CD8-positive, alpha-beta memory T cell (primary cell): ENCODE measurements around the gene C17orf67. TPM values are rescaled to one million over a fixed set of nuclear protein-coding genes. Genes with fewer than 3 reads are reported as not detected.
"Not testable (repeated sequence)": the region's sequence is repeated elsewhere in the genome, so short reads cannot be mapped to it uniquely, and the experiment has no call there.

Experiments used
- CTCF ChIA-PET: fragments of 350-600 bp; sonication (Branson Sonifier 250); formaldehyde crosslinking; loops from one replicate; lab custom pipeline; 2021; ENCODE audit warnings: antibody characterized with exemption; lab: Charles Lee
- POLR2A ChIA-PET: fragments of 350-600 bp; sonication (Branson Sonifier 250); formaldehyde crosslinking; loops from one replicate; lab custom pipeline; 2021; ENCODE audit warnings: antibody characterized with exemption; lab: Charles Lee
- DNase-seq, 5 donors: peaks; one replicate each; pipeline versions ENCODE4 v3.0.0 to v3.0.0-alpha.2; 2020 to 2022; ENCODE audit warnings: mixed read lengths in 1 of 5
- H3K27ac ChIP-seq: one replicate; pipeline ENCODE4 v1.7.0; 2013; ENCODE audit warnings: low read depth, mild to moderate bottlenecking, low read length, moderate library complexity
- H3K27me3 ChIP-seq: 2 replicates; pipeline ENCODE4 v1.7.0; 2013; ENCODE audit warnings: low read length, mild to moderate bottlenecking; ENCODE audit not compliant: insufficient read depth, poor library complexity, severe bottlenecking
- H3K36me3 ChIP-seq: 2 replicates; pipeline ENCODE4 v1.7.0; 2013; ENCODE audit warnings: mild to moderate bottlenecking, low read length, moderate library complexity; ENCODE audit not compliant: insufficient read depth
- H3K4me1 ChIP-seq: 2 replicates; pipeline ENCODE4 v1.7.0; 2013; ENCODE audit warnings: mild to moderate bottlenecking, low read length, moderate library complexity; ENCODE audit not compliant: insufficient read depth
- H3K4me3 ChIP-seq: 2 replicates; pipeline ENCODE4 v1.7.0; 2013; ENCODE audit warnings: mild to moderate bottlenecking, low read length
- H3K9me3 ChIP-seq: 2 replicates; pipeline ENCODE4 v1.7.0; 2013; ENCODE audit warnings: mild to moderate bottlenecking, low read length
- H3K27ac Mint-ChIP-seq, 8 donors: one replicate each; pipeline ENCODE4 v1.8.0; 2020 to 2021; ENCODE audit warnings: mixed read lengths in 8 of 8, mild to moderate bottlenecking in 6 of 8, inconsistent platforms in 3 of 8, moderate library complexity in 3 of 8
- H3K27me3 Mint-ChIP-seq, 2 donors: one replicate each; pipeline ENCODE4 v1.8.0; 2020 to 2021; ENCODE audit warnings: mixed read lengths in 2 of 2, mild to moderate bottlenecking in 1 of 2, moderate library complexity in 1 of 2
- H3K36me3 Mint-ChIP-seq, 3 donors: one replicate each; pipeline ENCODE4 v1.8.0; 2020 to 2021; ENCODE audit warnings: mixed read lengths in 3 of 3, inconsistent platforms in 1 of 3, mild to moderate bottlenecking in 1 of 3
- H3K4me1 Mint-ChIP-seq, 3 donors: one replicate each; pipeline ENCODE4 v1.8.0; 2020 to 2021; ENCODE audit warnings: mixed read lengths in 3 of 3, inconsistent platforms in 1 of 3, mild to moderate bottlenecking in 1 of 3
- H3K4me3 Mint-ChIP-seq, 7 donors: one replicate each; pipeline ENCODE4 v1.8.0; 2020 to 2021; ENCODE audit warnings: mixed read lengths in 7 of 7, mild to moderate bottlenecking in 6 of 7, moderate library complexity in 4 of 7, inconsistent platforms in 2 of 7
- H3K9me3 Mint-ChIP-seq, 5 donors: one replicate each; pipeline ENCODE4 v1.8.0; 2020 to 2022; ENCODE audit warnings: mixed read lengths in 5 of 5, mild to moderate bottlenecking in 3 of 5, moderate library complexity in 2 of 5, inconsistent platforms in 1 of 5
- polyA plus RNA-seq: library from polyadenylated mRNA; unstranded; fragments of 300-500 nt; fragmentation: Illumina TruSeq; gene quantifications from one replicate; pipeline ENCODE4 v1.2.3, GENCODE V29; 2021
- total RNA-seq, 2 experiments: library from RNA; stranded (reverse); gene quantifications; one replicate each; pipeline ENCODE4 v1.2.3, GENCODE V29; 2021

Gene C17orf67
- total and polyA plus RNA-seq, 3 experiments from 2014 or later, result 2.5 to 4.6 (median 3.2) TPM

DNA sequence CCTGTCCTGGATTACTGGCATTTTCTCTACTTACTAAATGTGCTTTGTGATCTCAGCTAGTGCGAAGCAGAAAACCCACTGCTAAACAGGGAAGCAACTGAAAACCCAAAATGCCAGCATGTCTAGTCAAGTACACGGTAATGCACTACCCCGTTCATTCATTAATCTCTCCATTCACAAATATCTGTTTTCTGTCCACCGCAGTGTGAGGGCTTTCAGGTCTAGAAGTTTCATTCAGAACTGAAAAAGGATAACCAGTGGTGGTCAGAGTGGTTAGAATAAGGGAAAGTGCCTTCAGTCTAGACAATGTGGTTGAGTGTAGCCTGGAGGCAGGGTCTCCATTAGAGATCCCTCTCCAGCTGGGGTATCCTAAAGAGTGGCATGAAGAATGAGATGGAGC lies 68.3 kb downstream of the C17orf67 start:
- no peak overlapping the region for H3K4me3 ChIP-seq
- Mint-ChIP-seq H3K4me1 (no peaks in the 10 kb centered on the region), H3K27me3 (peaks cover 5 to 25% of the 10 kb centered on the region in 2 donors), H3K36me3 (no peaks in the 10 kb centered on the region), H3K27ac (no peak overlapping the region), H3K9me3 (no peaks in the 10 kb centered on the region), H3K4me3 (no peak overlapping the region)
- H3K27ac ChIP-seq, result no peak overlapping the region
- no peak for DNase-seq
- peaks cover 11% of the 10 kb centered on the region for H3K4me1 ChIP-seq
- POLR2A ChIA-PET, result no interaction called here
- H3K27me3 ChIP-seq, result peaks cover 9% of the 10 kb centered on the region
- H3K36me3 ChIP-seq, result no peaks in the 10 kb centered on the region
- CTCF ChIA-PET, result interaction anchor here (2.7 kb wide), 1 partner anchor 15 kb away, joined by 10 read pairs; no protein-coding TSS in a partner anchor
- no peaks in the 10 kb centered on the region for H3K9me3 ChIP-seq

DNA sequence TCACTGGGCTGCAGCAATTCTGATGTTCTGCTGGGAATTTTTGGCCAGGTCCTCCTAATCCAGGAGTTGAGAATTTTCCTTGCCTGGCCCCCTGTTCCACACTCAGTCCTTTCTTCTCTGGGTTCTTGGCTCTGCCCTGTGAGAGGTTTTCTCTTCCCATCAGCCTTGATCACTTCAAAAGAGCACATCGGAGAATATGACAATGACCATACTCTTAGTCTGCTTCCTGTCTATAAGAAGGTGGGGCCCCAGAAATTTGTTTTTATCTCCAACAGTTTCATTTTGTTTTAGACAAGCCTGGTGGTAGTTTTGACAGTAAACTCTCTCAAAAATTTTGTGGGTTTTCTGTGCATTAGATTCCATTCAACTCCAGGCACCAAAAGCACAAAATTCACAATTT lies 70.7 kb downstream of the C17orf67 start:
- POLR2A ChIA-PET, result no interaction called here
- Histone ChIP-seq H3K9me3 (no peaks in the 10 kb centered on the region), H3K4me3 (no peak overlapping the region), H3K4me1 (peaks cover 11% of the 10 kb centered on the region), H3K27ac (no peak overlapping the region), H3K36me3 (no peaks in the 10 kb centered on the region), H3K27me3 (peaks cover 9% of the 10 kb centered on the region)
- H3K4me3 Mint-ChIP-seq, result no peak overlapping the region
- CTCF ChIA-PET, result no interaction called here
- no peaks in the 10 kb centered on the region for H3K9me3 Mint-ChIP-seq
- no peak overlapping the region for H3K27ac Mint-ChIP-seq
- DNase-seq, result no peak
- H3K27me3 Mint-ChIP-seq, result peaks cover 8 to 28% of the 10 kb centered on the region in 2 donors
- H3K4me1 Mint-ChIP-seq, result no peaks in the 10 kb centered on the region
- H3K36me3 Mint-ChIP-seq, result no peaks in the 10 kb centered on the region

DNA sequence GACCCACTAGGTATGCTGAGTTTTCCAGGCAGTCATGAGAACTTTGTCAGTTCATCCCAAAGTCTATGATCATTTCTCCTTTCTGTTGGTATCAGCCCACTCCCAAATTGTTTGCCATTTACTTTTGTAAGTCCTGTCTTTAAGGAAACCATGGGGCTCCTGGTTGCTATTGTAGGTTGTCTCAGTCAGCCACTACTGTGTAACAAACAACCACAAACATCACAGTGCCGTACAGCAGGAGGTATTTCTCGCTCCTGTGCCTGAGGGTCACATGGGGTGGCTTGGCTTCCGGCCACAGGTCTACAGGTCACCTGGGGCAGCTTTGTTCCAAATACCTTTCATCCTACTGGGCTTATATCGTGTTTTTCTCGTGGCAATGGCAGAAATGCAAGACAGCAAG lies 71.6 kb downstream of the C17orf67 start:
- Mint-ChIP-seq H3K27me3 (peaks cover 13 to 34% of the 10 kb centered on the region in 2 donors), H3K27ac (no peak overlapping the region), H3K9me3 (no peaks in the 10 kb centered on the region), H3K4me1 (no peaks in the 10 kb centered on the region), H3K4me3 (no peak overlapping the region), H3K36me3 (no peaks in the 10 kb centered on the region)
- ChIA-PET CTCF (no interaction called here), POLR2A (no interaction called here)
- no peaks in the 10 kb centered on the region for H3K9me3 ChIP-seq
- no peak overlapping the region for H3K27ac ChIP-seq
- no peak overlapping the region for H3K4me3 ChIP-seq
- DNase-seq, result no peak
- peaks cover 11% of the 10 kb centered on the region for H3K4me1 ChIP-seq
- H3K36me3 ChIP-seq, result no peaks in the 10 kb centered on the region
- peaks cover 9% of the 10 kb centered on the region for H3K27me3 ChIP-seq

DNA sequence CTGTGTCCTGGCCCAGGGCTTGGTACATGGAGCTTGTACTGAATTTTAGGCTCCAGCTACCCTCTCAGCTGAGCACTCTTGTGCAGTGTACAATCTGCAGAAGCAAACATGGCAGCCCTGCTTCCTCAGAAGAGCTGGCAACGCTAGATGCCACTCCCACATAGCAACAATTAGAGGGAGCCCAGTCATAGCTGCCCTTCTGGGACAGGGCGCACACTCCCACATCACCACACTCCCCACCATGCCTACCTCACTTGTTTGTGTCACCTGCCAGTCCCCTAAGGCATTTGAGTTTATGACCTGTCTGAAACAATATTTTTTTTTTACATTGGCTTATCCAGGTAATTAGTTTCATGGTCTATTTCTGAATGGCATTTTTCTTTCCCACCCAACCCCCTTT lies 72.3 kb downstream of the C17orf67 start:
- POLR2A ChIA-PET, result no interaction called here
- H3K27ac Mint-ChIP-seq, result no peak overlapping the region

DNA sequence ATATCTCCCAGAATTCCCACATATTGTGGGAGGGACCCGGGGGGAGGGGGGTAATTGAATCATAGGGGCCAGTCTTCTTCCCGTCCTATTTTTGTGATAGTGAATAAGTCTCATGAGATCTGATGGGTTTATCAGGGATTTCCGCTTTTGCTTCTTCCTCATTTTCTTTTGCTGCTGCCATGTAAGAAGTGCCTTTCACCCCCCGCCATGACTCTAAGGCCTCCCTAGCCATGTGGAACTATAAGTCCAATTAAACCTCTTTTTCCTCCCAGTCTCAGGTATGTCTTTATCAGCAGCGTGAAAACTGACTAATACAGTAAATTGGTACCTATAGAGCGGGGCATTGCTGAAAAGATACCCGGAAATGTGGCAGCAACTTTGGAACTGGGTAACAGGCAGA lies 76.1 kb downstream of the C17orf67 start:
- H3K4me1 Mint-ChIP-seq, H3K27ac Mint-ChIP-seq, H3K9me3 ChIP-seq, H3K27me3 ChIP-seq, H3K4me3 Mint-ChIP-seq, H3K36me3 Mint-ChIP-seq, DNase-seq, H3K4me3 ChIP-seq, H3K27ac ChIP-seq, H3K36me3 ChIP-seq, H3K9me3 Mint-ChIP-seq, POLR2A ChIA-PET, CTCF ChIA-PET: not testable (repeated sequence)
- peaks cover 17 to 36% of the 10 kb centered on the region in 2 donors for H3K27me3 Mint-ChIP-seq
- H3K4me1 ChIP-seq, result peaks cover 14% of the 10 kb centered on the region

More for the DNA sequence above, 72.3 kb downstream of the C17orf67 start:
- CTCF ChIA-PET, result interaction anchor here (1.2 kb wide), 1 partner anchor 19 kb away, joined by 3 read pairs; no protein-coding TSS in a partner anchor
- Mint-ChIP-seq H3K36me3 (no peaks in the 10 kb centered on the region), H3K4me3 (no peak overlapping the region), H3K9me3 (no peaks in the 10 kb centered on the region), H3K27me3 (peaks cover 13 to 40% of the 10 kb centered on the region in 2 donors), H3K4me1 (no peaks in the 10 kb centered on the region)
- Histone ChIP-seq H3K9me3 (no peaks in the 10 kb centered on the region), H3K4me1 (peaks cover 11% of the 10 kb centered on the region), H3K4me3 (no peak overlapping the region), H3K36me3 (no peaks in the 10 kb centered on the region), H3K27me3 (peaks cover 9% of the 10 kb centered on the region), H3K27ac (no peak overlapping the region)
- DNase-seq, result no peak

DNA sequence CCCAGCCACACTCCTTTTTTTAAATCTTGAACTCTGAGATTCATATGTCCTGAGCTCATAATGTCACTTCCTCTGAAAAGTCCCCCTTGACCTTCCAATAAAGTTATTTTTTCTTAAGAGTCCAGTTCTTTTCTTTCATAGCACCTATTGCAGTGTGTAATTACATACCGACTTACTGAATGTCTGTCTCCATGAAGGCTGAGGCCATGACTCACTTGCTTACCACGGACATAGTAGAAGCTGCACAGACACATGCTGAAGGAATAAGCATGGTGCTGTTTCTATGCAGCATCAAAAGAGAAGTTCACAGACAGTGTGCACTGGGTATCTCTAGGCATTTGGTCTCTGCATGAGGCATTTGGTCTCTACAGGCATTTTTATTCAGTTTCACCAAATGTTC lies 77.2 kb downstream of the C17orf67 start:
- POLR2A ChIA-PET, result no interaction called here
- peak overlapping the region in 1 of 8 donors; percentile 48 for H3K27ac Mint-ChIP-seq

DNA sequence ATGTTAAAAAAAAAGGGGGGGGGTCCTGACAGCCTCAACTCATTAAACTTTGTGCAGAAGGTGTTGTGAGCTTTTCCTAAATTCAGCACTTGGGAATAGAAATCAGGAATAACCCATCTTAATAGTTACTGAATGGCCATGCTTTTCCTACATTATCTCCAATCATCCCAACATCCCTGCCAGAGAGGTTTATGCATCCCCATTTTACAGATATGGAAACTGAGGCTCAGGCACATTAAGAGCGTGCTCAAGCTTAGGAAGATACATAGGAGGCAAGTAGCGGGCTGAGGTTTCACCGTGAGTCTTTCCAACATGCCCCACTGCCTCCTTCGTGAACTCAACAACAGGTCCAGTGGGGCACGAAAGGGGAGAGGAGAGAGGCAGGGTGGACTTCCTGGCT lies 78.4 kb downstream of the C17orf67 start:
- Mint-ChIP-seq H3K4me3 (no peak overlapping the region), H3K36me3 (peaks cover 0 to 2% (median 0%) of the 10 kb centered on the region in 3 donors), H3K9me3 (no peaks in the 10 kb centered on the region), H3K27me3 (peaks cover 15 to 35% of the 10 kb centered on the region in 2 donors), H3K27ac (no peak overlapping the region), H3K4me1 (peaks cover 0 to 5% (median 0%) of the 10 kb centered on the region in 3 donors)
- DNase-seq, result no peak
- ChIA-PET CTCF (interaction anchor here (1.0 kb wide), 1 partner anchor 25 kb away, joined by 4 read pairs; no protein-coding TSS in a partner anchor), POLR2A (interaction anchor here (0.7 kb wide), 1 partner anchor 11 kb away, joined by 9 read pairs; no protein-coding TSS in a partner anchor)
- no peaks in the 10 kb centered on the region for H3K9me3 ChIP-seq
- H3K36me3 ChIP-seq, result no peaks in the 10 kb centered on the region
- no peak overlapping the region for H3K27ac ChIP-seq
- H3K4me3 ChIP-seq, result no peak overlapping the region
- H3K27me3 ChIP-seq, result no peaks in the 10 kb centered on the region
- peaks cover 15% of the 10 kb centered on the region for H3K4me1 ChIP-seq

More for the DNA sequence above, 77.2 kb downstream of the C17orf67 start:
- CTCF ChIA-PET, result interaction anchor here (1.0 kb wide), 1 partner anchor 24 kb away, joined by 4 read pairs; no protein-coding TSS in a partner anchor
- no peak overlapping the region for H3K4me3 ChIP-seq
- H3K36me3 Mint-ChIP-seq, result peaks cover 0 to 2% (median 0%) of the 10 kb centered on the region in 3 donors
- H3K9me3 Mint-ChIP-seq, result no peaks in the 10 kb centered on the region
- no peak overlapping the region for H3K4me3 Mint-ChIP-seq
- peaks cover 17 to 34% of the 10 kb centered on the region in 2 donors for H3K27me3 Mint-ChIP-seq
- no peaks in the 10 kb centered on the region for H3K27me3 ChIP-seq
- H3K9me3 ChIP-seq, result no peaks in the 10 kb centered on the region
- peaks cover 0 to 5% (median 0%) of the 10 kb centered on the region in 3 donors for H3K4me1 Mint-ChIP-seq
- no peak for DNase-seq
- H3K27ac ChIP-seq, result no peak overlapping the region
- peaks cover 14% of the 10 kb centered on the region for H3K4me1 ChIP-seq
- no peaks in the 10 kb centered on the region for H3K36me3 ChIP-seq

DNA sequence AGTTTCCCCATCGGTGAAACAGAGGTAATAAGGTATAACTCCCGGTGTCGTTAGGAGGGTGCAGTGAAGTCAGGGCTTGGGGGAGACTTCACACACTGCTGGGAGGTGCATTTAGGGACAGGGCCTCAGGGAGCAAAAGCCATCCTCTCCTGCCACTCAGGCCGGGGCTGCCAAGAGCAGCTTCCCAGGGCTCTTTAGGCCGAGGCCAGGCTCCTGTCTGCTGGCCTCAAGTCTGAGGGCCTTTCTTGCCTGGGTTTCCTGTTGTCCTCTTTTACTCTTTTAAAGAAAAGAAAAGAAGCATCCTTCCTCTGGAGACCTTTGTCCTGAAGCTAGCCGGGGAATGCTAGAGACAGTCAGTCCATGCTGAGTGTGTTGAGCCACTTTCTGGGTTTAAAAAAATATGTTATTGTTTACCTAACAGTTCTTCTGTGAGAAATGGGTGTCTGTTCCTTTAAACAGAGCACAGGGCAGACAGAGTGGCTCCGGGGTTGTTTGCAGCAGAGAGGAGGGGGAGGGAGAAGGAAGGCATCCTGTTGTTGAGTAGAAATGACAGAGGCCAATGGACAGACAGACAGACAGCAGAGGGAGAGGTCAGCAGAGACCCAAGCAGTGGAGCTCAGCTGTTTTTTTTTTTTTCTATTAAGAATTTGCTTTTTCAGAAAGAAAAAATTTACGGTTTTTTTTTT lies 79.1 kb downstream of the C17orf67 start:
- Mint-ChIP-seq H3K27me3 (peaks cover 15 to 35% of the 10 kb centered on the region in 2 donors), H3K27ac (no peak overlapping the region), H3K4me1 (peaks cover 0 to 5% (median 0%) of the 10 kb centered on the region in 3 donors), H3K36me3 (peaks cover 0 to 2% (median 0%) of the 10 kb centered on the region in 3 donors), H3K4me3 (no peak overlapping the region), H3K9me3 (no peaks in the 10 kb centered on the region)
- Histone ChIP-seq H3K27me3 (no peaks in the 10 kb centered on the region), H3K36me3 (no peaks in the 10 kb centered on the region), H3K9me3 (no peaks in the 10 kb centered on the region), H3K27ac (no peak overlapping the region), H3K4me3 (no peak overlapping the region), H3K4me1 (peaks cover 19% of the 10 kb centered on the region)
- POLR2A ChIA-PET, result interaction anchor here (0.7 kb wide), 1 partner anchor 11 kb away, joined by 9 read pairs; no protein-coding TSS in a partner anchor
- DNase-seq, result no peak
- CTCF ChIA-PET, result interaction anchor here (0.8 kb wide), 1 partner anchor 26 kb away, joined by 4 read pairs; no protein-coding TSS in a partner anchor
